Thoracic aorta (tissue), 2 donors: ENCODE results near the gene ADAMTS19. TPM values are rescaled to one million over a fixed set of nuclear protein-coding genes. Genes with fewer than 3 reads are reported as not detected.

ENCODE experiments used
- ATAC-seq: fragments of 150-250 bp; one replicate; pipeline ENCODE4 v1.8.0; 2017; ENCODE audit warnings: low read depth; ENCODE audit not compliant: insufficient number of reproducible peaks, low FRiP score
- DNase-seq: peaks from one replicate; pipeline ENCODE4 v3.0.0-alpha.2; 2020; ENCODE audit warnings: low spot score
- H3K27ac ChIP-seq, 2 donors: fragments of 200-600 bp; sonication (generic); 1 replicate in 1 of 2; 2 replicates in 1 of 2; pipeline ENCODE4 v1.5.1; 2016; ENCODE audit warnings: mild to moderate bottlenecking in 2 of 2, moderate library complexity in 2 of 2
- H3K27me3 ChIP-seq: fragments of 200-600 bp; sonication (generic); replicated peaks from 2 replicates; pipeline ENCODE4 v1.6.0; 2016; ENCODE audit warnings: mild to moderate bottlenecking; ENCODE audit not compliant: insufficient read depth
- H3K36me3 ChIP-seq: fragments of 200-600 bp; sonication (generic); one replicate; pipeline ENCODE4 v1.5.1; 2016
- H3K4me1 ChIP-seq, 2 donors: fragments of 200-600 bp; sonication (generic); 1 replicate in 1 of 2; 2 replicates in 1 of 2; pipeline versions ENCODE4 v1.5.1 to v1.6.0; 2016; ENCODE audit warnings: low read depth in 2 of 2, mild to moderate bottlenecking in 1 of 2; ENCODE audit not compliant: control insufficient read depth in 1 of 2
- H3K4me3 ChIP-seq: fragments of 200-600 bp; sonication (generic); 2 replicates; pipeline ENCODE4 v1.5.1; 2016; ENCODE audit warnings: mild to moderate bottlenecking
- H3K9me3 ChIP-seq: fragments of 200-600 bp; sonication (generic); 2 replicates; pipeline ENCODE4 v1.5.1; 2016
- total RNA-seq, 2 donors: library from RNA; depleted of rRNA; stranded (reverse); fragments of >200 nt; gene quantifications; one replicate each; pipeline versions ENCODE4 v1.1.0 to v1.2.3, GENCODE V29; 2016
- TF ChIP-seq, protein P1 (sequence below): fragments of 200-600 bp; sonication (generic); IDR thresholded peaks from one replicate; pipeline ENCODE4 v1.5.1; 2019; ENCODE audit warnings: antibody characterized with exemption

ADAMTS19 gene
- total RNA-seq, 2 donors from 2014 or later: 8.0 TPM; not detected in 1

DNA sequence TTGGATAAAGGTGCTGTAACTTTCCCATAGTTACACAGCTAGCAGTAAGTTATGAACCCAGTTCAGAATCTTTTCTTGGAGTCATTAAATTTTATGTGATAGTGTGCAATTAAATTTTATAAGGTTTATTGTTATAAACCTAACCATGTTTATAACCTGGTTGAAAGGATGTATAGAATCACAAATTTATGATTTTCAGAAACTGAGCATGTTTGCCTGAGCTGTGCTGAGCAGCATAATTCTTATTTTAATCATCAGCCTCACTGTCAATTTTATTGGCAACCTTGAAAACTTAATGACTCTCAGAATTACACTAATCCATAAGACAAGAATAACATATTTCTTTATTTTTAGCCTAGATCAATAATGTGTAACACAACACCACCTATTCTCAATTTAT lies 46.9 kb downstream of the ADAMTS19 start:
- H3K27ac ChIP-seq: no peak overlapping the region
- DNase-seq (no peak), ATAC-seq (no peak)
- no peaks in the 10 kb centered on the region for H3K4me1 ChIP-seq
- H3K4me3 ChIP-seq: no peak overlapping the region
- H3K27me3 ChIP-seq: no peaks in the 10 kb centered on the region
- TF ChIP-seq, protein P1, sequence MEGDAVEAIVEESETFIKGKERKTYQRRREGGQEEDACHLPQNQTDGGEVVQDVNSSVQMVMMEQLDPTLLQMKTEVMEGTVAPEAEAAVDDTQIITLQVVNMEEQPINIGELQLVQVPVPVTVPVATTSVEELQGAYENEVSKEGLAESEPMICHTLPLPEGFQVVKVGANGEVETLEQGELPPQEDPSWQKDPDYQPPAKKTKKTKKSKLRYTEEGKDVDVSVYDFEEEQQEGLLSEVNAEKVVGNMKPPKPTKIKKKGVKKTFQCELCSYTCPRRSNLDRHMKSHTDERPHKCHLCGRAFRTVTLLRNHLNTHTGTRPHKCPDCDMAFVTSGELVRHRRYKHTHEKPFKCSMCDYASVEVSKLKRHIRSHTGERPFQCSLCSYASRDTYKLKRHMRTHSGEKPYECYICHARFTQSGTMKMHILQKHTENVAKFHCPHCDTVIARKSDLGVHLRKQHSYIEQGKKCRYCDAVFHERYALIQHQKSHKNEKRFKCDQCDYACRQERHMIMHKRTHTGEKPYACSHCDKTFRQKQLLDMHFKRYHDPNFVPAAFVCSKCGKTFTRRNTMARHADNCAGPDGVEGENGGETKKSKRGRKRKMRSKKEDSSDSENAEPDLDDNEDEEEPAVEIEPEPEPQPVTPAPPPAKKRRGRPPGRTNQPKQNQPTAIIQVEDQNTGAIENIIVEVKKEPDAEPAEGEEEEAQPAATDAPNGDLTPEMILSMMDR: no peak
- H3K9me3 ChIP-seq: no peaks in the 10 kb centered on the region
- H3K36me3 ChIP-seq: no peaks in the 10 kb centered on the region

DNA sequence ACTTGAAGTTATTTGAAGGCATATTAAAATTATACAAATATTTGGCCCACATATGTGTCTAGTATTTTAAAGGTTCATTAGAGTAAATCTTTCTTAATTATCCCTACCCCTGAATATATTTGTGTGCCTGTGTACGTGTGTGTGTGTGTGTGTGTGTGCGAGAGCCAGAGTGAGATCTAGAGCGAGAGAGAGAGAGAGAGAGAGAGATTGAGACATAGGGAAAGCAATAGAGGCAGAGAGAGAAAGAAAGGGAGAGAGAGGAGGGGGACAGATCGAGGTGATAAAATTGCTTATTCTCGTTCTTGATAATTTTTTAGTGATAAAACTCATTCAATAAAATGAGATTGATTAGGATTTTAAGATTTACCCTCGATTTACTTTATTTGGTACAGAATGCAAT lies 47.4 kb downstream of the ADAMTS19 start:
- TF ChIP-seq, protein P1: no peak
- Histone ChIP-seq H3K36me3 (no peaks in the 10 kb centered on the region), H3K9me3 (no peaks in the 10 kb centered on the region), H3K4me3 (no peak overlapping the region), H3K27me3 (no peaks in the 10 kb centered on the region), H3K27ac (no peak overlapping the region), H3K4me1 (no peaks in the 10 kb centered on the region)
- DNase-seq (no peak), ATAC-seq (no peak)

DNA sequence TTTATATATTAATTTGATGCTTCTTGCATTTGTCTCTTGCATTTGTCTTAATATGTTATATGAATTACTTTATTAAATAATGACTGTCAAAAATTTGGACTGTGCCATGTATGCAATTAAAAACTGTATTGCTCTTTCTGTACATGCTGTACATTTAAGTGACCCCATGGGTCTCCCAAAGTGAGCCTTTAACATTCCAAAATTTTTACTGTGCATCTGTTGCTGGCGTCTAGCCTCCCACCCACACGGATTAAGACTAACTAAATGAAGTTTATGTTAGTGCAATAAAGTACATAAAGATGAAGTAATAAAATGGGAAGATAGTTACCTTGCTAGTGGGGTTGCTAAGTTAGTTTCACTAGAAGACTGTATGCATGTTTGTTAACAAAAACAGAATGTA lies 48.5 kb downstream of the ADAMTS19 start:
- Histone ChIP-seq H3K36me3 (no peaks in the 10 kb centered on the region), H3K27me3 (no peaks in the 10 kb centered on the region), H3K27ac (no peak overlapping the region), H3K4me3 (no peak overlapping the region), H3K4me1 (no peaks in the 10 kb centered on the region), H3K9me3 (no peaks in the 10 kb centered on the region)
- TF ChIP-seq, protein P1: no peak
- ATAC-seq: no peak
- DNase-seq: no peak

DNA sequence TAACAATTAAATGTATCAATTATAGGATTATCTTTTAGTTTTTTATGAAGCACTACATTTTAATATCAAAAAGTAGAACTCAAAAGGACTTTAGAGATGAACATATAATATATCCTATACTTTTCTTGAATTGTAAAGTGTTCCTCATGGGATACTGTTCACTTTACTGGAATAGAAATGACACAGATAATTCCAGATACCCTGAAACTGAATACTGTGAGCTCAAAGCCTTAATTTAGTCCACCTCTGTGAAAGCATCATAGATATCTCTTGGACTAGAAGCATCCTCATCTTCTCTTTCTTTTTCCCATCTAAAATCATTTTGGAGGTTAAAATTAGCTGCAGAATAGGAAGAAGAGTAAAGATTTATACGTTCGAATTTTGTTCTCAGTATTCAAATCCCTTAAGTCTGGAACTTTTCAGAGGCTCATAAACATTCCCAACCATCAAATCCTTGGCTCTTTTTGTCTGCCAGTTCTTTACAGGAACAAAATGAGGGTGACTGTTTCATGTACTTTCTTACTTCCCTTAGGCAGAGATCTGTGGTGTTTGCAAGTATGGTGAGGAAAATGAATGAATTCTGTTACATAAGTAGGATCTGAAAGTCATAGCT lies 49.4 kb downstream of the ADAMTS19 start:
- Histone ChIP-seq H3K4me1 (no peaks in the 10 kb centered on the region), H3K27ac (no peak overlapping the region), H3K27me3 (no peaks in the 10 kb centered on the region), H3K4me3 (no peak overlapping the region), H3K9me3 (no peaks in the 10 kb centered on the region), H3K36me3 (no peaks in the 10 kb centered on the region)
- TF ChIP-seq, protein P1: no peak
- DNase-seq (no peak), ATAC-seq (no peak)

DNA sequence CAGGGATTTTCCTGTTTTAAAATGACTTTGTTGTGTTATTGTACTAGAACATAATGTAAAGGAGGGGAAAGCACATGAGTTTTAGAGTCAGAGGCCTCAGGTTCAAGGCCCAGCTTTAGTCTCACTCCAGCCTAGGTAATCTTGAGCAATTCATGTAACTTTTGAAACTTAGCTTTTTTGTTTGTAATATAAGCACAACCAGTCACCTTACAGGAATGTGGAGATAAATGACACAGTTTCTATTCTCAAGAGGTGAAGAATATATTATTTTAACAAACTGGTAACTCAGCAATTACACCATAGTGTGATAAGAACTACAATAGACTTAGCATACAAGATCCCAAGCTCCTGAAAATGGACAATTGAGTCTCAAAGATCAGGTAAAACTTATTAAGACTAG lies 51.2 kb downstream of the ADAMTS19 start:
- ATAC-seq: no peak
- H3K4me3 ChIP-seq: no peak overlapping the region
- H3K9me3 ChIP-seq: no peaks in the 10 kb centered on the region
- H3K27ac ChIP-seq: no peak overlapping the region
- H3K27me3 ChIP-seq: no peaks in the 10 kb centered on the region
- H3K4me1 ChIP-seq: no peaks in the 10 kb centered on the region
- no peaks in the 10 kb centered on the region for H3K36me3 ChIP-seq
- DNase-seq: no peak
- TF ChIP-seq, protein P1: no peak
